Activated naive CD8-positive, alpha-beta T cell treated with anti-CD3 and anti-CD28 coated beads, Interleukin-2, amount 50 U/mL, for 24 hours (primary cell): ENCODE data around the gene RIN2.
A peak's percentile ranks its signal among the peaks of the same experiment; 100 is the strongest.

Source experiments
- ATAC-seq: fragments of 150-1000 bp; cut with Tn5 transposase; one replicate; pipeline ENCODE4 v1.10.0; 2021
- DNase-seq: peaks from one replicate; pipeline ENCODE4 v3.0.0; 2021
- H3K27ac Mint-ChIP-seq: one replicate; pipeline ENCODE4 v1.8.0; 2021; ENCODE audit warnings: mild to moderate bottlenecking, mixed read lengths
- H3K27me3 Mint-ChIP-seq: one replicate; pipeline ENCODE4 v1.8.0; 2021; ENCODE audit warnings: mixed read lengths
- H3K36me3 Mint-ChIP-seq: one replicate; pipeline ENCODE4 v1.8.0; 2021; ENCODE audit warnings: low read depth, mixed read lengths
- H3K4me1 Mint-ChIP-seq: one replicate; pipeline ENCODE4 v1.8.0; 2021; ENCODE audit warnings: mixed read lengths
- H3K4me3 Mint-ChIP-seq: one replicate; pipeline ENCODE4 v1.8.0; 2021; ENCODE audit warnings: mild to moderate bottlenecking, moderate library complexity, mixed read lengths
- H3K9me3 Mint-ChIP-seq: one replicate; pipeline ENCODE4 v1.8.0; 2021; ENCODE audit warnings: mixed read lengths

The RIN2 gene, protein sequence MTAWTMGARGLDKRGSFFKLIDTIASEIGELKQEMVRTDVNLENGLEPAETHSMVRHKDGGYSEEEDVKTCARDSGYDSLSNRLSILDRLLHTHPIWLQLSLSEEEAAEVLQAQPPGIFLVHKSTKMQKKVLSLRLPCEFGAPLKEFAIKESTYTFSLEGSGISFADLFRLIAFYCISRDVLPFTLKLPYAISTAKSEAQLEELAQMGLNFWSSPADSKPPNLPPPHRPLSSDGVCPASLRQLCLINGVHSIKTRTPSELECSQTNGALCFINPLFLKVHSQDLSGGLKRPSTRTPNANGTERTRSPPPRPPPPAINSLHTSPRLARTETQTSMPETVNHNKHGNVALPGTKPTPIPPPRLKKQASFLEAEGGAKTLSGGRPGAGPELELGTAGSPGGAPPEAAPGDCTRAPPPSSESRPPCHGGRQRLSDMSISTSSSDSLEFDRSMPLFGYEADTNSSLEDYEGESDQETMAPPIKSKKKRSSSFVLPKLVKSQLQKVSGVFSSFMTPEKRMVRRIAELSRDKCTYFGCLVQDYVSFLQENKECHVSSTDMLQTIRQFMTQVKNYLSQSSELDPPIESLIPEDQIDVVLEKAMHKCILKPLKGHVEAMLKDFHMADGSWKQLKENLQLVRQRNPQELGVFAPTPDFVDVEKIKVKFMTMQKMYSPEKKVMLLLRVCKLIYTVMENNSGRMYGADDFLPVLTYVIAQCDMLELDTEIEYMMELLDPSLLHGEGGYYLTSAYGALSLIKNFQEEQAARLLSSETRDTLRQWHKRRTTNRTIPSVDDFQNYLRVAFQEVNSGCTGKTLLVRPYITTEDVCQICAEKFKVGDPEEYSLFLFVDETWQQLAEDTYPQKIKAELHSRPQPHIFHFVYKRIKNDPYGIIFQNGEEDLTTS

DNA sequence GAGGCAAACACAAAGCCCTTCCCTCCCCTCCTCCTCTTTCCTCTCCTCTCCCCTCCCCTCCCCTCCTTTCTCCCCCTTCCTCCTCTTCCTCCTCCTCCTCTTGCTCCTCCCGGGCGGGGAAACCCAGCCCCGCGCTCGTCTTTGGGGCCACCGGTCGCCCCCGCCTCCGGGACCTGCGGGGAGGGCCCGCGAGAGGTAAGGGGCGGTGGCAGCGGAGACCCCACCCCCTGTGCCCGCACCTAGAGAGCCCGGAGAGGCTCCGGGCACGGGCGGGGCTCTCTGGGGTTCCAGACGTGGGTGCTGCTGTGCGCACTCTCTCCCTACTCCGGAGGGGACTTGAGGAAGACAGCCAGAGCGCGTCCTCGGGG lies at the start of gene RIN2:
Gene RIN2, plus strand, starts transcription at position 126 of the 368 bp plus-strand sequence. CDS start 131,344 bp downstream, outside the sequence.
- ATAC-seq = peak; percentile 10
- Mint-ChIP-seq H3K9me3 (no peaks in the 10 kb centered on the region), H3K27ac (no peak within 1 kb of the TSS), H3K4me1 (peaks cover 2% of the 10 kb centered on the region), H3K4me3 (peak within 1 kb of the TSS; percentile 48), H3K27me3 (peaks cover 49% of the 10 kb centered on the region), H3K36me3 (no peaks in the 10 kb centered on the region)
- DNase-seq = no peak

DNA sequence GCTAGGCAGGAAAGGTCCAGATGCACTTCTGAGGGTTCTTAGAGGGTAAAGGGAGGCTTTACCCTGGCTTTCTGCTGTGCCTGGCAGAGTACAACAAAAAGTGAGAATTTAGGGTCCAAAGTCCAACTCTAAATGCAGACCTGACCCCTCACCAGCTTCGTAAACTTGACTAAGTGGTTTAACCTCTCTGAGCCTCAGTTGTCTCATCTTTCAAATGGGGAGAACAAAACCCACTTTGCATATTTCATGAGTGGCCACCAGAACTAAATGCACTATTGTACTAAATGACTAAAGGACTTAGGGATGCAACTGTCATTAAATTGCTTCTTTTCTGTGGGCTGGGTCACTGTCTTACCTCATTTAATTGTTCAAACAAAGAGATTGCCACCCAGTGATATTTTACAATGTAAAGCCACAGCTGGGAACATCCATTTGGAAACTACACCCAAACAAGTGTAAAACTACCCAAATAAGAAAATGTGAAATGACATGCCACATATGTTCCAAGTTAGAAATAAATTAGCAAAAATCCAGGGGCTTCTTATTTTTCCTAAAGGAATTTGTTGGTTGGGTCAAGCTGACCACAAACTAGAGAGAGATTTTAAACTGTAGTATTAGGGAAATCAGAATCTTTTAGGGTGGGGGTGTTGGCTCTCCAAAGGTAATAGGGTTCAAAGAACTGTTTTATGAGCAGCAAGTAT lies 48.3 kb upstream of the RIN2 start:
- no peak for ATAC-seq
- Mint-ChIP-seq H3K27me3 (peaks cover 2% of the 10 kb centered on the region), H3K4me3 (no peak overlapping the region), H3K9me3 (no peaks in the 10 kb centered on the region), H3K27ac (no peak overlapping the region), H3K4me1 (no peaks in the 10 kb centered on the region), H3K36me3 (no peaks in the 10 kb centered on the region)
- DNase-seq = no peak

DNA sequence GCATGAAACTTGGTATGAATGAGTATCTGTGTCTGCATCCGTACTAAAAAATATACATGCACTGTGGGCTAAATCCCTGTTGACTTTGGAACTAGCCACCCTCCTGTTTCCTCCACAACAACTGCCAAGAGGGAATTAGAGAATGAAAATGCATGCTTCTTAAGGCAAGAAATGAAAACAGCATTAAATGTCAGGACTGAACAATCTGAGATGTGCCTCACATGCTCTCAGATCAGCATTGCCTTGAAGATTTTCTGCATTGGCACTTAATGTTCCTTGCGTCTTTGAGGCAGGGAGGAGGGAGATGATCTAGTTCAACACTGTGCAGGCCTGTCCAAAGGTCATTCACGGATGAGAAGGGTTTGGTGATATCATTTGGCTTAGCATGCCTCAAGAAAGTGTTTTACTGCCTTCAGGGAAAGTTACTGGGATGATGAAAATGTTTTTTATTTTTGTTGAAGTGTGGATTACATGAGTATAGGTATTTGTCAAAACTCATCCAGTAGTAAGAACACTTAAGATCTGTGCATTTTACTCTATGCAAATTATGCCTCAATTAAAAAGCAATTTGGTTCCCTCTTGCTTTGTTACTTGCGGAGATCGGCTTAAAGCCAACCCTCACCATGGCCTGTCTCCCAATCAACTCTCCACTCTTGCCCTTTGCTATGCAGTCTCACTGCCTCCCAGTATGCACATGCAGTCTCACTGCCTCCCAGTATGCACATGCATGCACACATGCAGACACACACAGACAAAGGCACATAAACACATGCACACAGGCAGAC lies 47.5 kb upstream of the RIN2 start:
- Mint-ChIP-seq H3K4me3 (no peak overlapping the region), H3K27ac (no peak overlapping the region), H3K4me1 (no peaks in the 10 kb centered on the region), H3K36me3 (no peaks in the 10 kb centered on the region), H3K27me3 (peaks cover 2% of the 10 kb centered on the region), H3K9me3 (no peaks in the 10 kb centered on the region)
- ATAC-seq (no peak), DNase-seq (no peak)

GRCh38 chr20:19711126-19711525 lies 46.9 kb upstream of the RIN2 start:
- Mint-ChIP-seq H3K27me3 (peaks cover 2% of the 10 kb centered on the region), H3K27ac (no peak overlapping the region)

DNA sequence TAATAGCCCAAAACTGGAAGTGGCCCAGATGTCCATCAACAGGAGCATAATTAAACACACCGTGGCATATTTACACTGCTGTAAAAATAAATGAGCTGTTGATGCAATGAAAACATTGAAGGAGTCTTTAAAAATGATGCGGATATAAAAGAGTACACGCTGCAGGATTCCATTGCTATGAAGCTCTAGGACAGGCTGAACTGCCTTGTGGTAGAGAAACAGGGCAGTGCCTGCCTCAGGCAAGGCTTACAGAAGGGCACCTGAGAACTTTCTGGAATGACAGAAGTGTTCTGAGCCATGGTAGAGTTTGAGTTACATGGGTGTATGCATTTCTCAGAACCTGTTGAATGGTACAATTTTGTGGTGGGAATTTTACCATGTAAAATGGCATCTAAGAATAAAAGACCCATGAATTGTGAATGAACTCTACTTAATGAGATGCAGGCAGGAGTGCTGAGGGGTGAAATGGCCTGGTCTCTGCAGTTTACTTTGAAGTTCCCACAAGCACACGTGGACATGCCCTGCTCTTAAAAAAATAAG lies 45.3 kb upstream of the RIN2 start:
- peaks cover 2% of the 10 kb centered on the region for H3K27me3 Mint-ChIP-seq
- ATAC-seq = no peak
- DNase-seq = no peak
- H3K27ac Mint-ChIP-seq = no peak overlapping the region
- no peak overlapping the region for H3K4me3 Mint-ChIP-seq
- H3K36me3 Mint-ChIP-seq = no peaks in the 10 kb centered on the region
- H3K9me3 Mint-ChIP-seq = no peaks in the 10 kb centered on the region
- no peaks in the 10 kb centered on the region for H3K4me1 Mint-ChIP-seq

More at GRCh38 chr20:19711126-19711525, 46.9 kb upstream of the RIN2 start:
- H3K4me1 Mint-ChIP-seq = no peaks in the 10 kb centered on the region
- ATAC-seq (no peak), DNase-seq (no peak)
- H3K36me3 Mint-ChIP-seq = no peaks in the 10 kb centered on the region
- no peak overlapping the region for H3K4me3 Mint-ChIP-seq
- H3K9me3 Mint-ChIP-seq = no peaks in the 10 kb centered on the region

GRCh38 chr20:19713822-19714578 lies 44.1 kb upstream of the RIN2 start:
- H3K36me3 Mint-ChIP-seq = no peaks in the 10 kb centered on the region

DNA sequence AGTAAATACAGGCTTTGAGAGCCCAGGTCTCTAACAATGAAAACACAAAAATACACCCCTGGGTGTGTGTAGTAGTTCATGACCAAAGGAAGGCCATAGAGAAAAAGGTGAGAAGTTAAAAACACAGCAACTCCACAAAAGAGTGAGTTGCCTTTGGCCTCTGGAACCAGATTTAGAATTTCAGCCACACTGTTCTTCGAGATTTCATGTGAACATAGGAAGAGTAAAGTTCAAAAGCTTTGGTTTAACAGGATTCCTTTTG lies 43.5 kb upstream of the RIN2 start:
- H3K27ac Mint-ChIP-seq = no peak overlapping the region

More at GRCh38 chr20:19713822-19714578, 44.1 kb upstream of the RIN2 start:
- H3K27ac Mint-ChIP-seq = no peak overlapping the region
- H3K4me1 Mint-ChIP-seq = no peaks in the 10 kb centered on the region
- H3K27me3 Mint-ChIP-seq = peaks cover 2% of the 10 kb centered on the region
- ATAC-seq (no peak), DNase-seq (no peak)
- H3K4me3 Mint-ChIP-seq = no peak overlapping the region
- no peaks in the 10 kb centered on the region for H3K9me3 Mint-ChIP-seq

DNA sequence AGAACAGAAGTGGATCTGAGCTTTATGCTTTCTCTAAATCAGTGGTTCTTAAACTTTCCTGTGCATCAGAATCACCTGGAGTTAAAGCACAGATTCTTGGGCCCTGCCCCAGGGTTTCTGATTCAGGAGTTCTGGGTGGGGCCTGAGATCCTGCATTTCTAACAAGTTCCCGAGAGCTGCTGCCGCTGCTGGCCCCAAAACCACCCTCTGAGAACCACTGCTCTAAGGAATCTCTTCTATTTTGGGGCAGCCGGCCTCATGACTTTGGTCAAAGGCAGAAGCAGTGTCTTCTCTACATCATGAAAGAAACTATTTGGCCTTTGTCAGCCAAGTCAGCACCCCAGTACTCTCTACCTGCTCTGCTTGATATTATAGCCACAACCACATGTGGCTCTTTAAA lies 42.1 kb upstream of the RIN2 start:
- no peak overlapping the region for H3K4me3 Mint-ChIP-seq
- no peak for DNase-seq
- no peaks in the 10 kb centered on the region for H3K4me1 Mint-ChIP-seq
- peaks cover 2% of the 10 kb centered on the region for H3K27me3 Mint-ChIP-seq
- no peak for ATAC-seq
- no peak overlapping the region for H3K27ac Mint-ChIP-seq
- H3K36me3 Mint-ChIP-seq = no peaks in the 10 kb centered on the region
- H3K9me3 Mint-ChIP-seq = no peaks in the 10 kb centered on the region

More for the DNA sequence above, 43.5 kb upstream of the RIN2 start:
- Mint-ChIP-seq H3K4me3 (no peak overlapping the region), H3K36me3 (no peaks in the 10 kb centered on the region), H3K27me3 (peaks cover 2% of the 10 kb centered on the region), H3K4me1 (no peaks in the 10 kb centered on the region), H3K9me3 (no peaks in the 10 kb centered on the region)
- DNase-seq = no peak
- no peak for ATAC-seq

GRCh38 chr20:19718880-19719279 lies 39.2 kb upstream of the RIN2 start:
- no peak overlapping the region for H3K27ac Mint-ChIP-seq

DNA sequence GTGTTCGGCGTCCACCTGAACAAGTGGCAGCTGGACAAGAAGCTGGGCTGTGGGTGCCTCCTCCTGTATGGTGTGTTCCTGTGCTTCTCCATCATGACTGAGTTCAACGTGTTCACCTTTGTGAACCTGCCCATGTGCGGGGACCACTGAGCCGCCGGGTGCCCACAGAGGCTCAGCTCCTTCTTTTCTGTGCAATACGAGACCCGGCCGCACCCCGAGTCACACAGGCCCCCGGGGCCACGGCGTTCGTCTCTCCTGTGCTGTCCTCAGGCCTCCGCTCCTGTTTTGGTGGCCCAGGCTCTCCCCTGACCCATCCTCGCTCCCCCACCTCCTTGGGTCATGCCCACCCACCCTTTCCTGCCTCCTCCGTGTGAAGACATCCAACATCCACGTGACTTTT lies 37.1 kb upstream of the RIN2 start:
- DNase-seq (no peak), ATAC-seq (no peak)
- H3K27me3 Mint-ChIP-seq = peaks cover 2% of the 10 kb centered on the region
- H3K4me3 Mint-ChIP-seq = no peak overlapping the region
- no peaks in the 10 kb centered on the region for H3K36me3 Mint-ChIP-seq
- no peak overlapping the region for H3K27ac Mint-ChIP-seq
- no peaks in the 10 kb centered on the region for H3K9me3 Mint-ChIP-seq
- H3K4me1 Mint-ChIP-seq = peaks cover 2% of the 10 kb centered on the region

More at GRCh38 chr20:19718880-19719279, 39.2 kb upstream of the RIN2 start:
- no peak overlapping the region for H3K4me3 Mint-ChIP-seq
- H3K4me1 Mint-ChIP-seq = no peaks in the 10 kb centered on the region
- ATAC-seq (no peak), DNase-seq (no peak)
- H3K27me3 Mint-ChIP-seq = peaks cover 2% of the 10 kb centered on the region
- no peaks in the 10 kb centered on the region for H3K9me3 Mint-ChIP-seq
- no peaks in the 10 kb centered on the region for H3K36me3 Mint-ChIP-seq

GRCh38 chr20:19723051-19723450 lies 35.0 kb upstream of the RIN2 start:
- Mint-ChIP-seq H3K36me3 (no peaks in the 10 kb centered on the region), H3K9me3 (no peaks in the 10 kb centered on the region), H3K4me1 (peaks cover 2% of the 10 kb centered on the region), H3K27ac (no peak overlapping the region), H3K27me3 (peaks cover 2% of the 10 kb centered on the region), H3K4me3 (no peak overlapping the region)
- ATAC-seq = no peak
- DNase-seq = no peak

DNA sequence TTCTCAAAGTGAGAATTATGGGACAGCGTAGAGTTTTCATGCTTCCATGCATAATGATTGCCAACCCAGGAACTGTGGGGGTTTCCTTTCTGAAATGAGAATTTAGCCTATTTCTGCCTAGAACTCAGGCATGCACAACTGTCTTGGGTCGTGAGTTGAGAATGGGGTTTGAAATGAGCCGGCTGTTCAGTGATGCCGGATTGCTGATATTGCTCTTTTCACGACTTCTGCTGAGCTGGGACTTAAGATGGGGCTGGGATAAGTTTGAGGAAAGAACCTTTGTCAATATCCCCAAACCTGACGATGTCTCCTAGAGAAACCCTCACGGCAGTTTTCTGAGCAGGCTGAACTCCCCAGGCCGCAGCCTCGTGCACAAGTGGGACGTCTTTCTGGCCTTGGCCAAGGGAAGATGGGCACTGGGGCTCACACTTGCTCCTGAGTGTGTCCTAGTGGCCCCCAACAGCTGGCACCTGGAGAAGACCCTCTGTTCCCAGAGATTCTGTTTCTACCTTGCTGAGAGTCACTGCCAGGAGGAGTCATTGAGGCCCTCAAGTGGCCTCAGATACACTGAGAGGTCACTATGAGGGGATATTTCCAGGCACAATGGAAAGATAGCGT lies 34.1 kb upstream of the RIN2 start:
- no peak overlapping the region for H3K27ac Mint-ChIP-seq
- no peaks in the 10 kb centered on the region for H3K27me3 Mint-ChIP-seq
- no peaks in the 10 kb centered on the region for H3K36me3 Mint-ChIP-seq

DNA sequence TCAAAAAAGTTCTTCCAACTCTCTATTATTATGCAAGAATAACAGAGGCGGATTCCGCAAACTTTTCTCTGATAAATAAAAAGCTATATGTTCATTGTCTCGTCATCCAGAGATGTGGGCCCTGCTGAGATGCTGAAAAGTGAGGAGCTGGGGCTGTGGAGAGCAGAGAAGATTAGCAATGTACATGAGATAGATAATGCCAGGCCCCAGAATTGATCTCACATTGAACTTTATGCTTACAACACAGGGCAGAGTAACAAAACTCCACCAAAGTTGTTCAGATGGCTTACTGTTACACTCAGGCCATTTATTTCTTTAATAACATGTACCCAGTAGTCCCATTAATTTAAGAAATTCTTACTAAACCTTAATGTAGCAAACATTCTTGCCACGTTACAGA lies 32.7 kb upstream of the RIN2 start:
- Mint-ChIP-seq H3K9me3 (no peaks in the 10 kb centered on the region), H3K27ac (no peak overlapping the region), H3K4me1 (peaks cover 2% of the 10 kb centered on the region), H3K36me3 (no peaks in the 10 kb centered on the region), H3K4me3 (no peak overlapping the region), H3K27me3 (no peaks in the 10 kb centered on the region)
- ATAC-seq (no peak), DNase-seq (no peak)

More for the DNA sequence above, 34.1 kb upstream of the RIN2 start:
- H3K9me3 Mint-ChIP-seq = no peaks in the 10 kb centered on the region
- ATAC-seq (no peak), DNase-seq (no peak)
- no peak overlapping the region for H3K4me3 Mint-ChIP-seq
- peaks cover 2% of the 10 kb centered on the region for H3K4me1 Mint-ChIP-seq
